ENCODE measurements around the gene DISC1.

DISC1 gene

GRCh38 chr1:232084584-232085223 is 458.1 kb downstream of the DISC1 start:
- no peak for DNase-seq

- DNase-seq = no peak
Measured at GRCh38 chr1:232090816-232091215, 464.2 kb downstream of the DISC1 start.
